Stimulated activated CD4-positive, alpha-beta T cell treated with anti-CD3 and anti-CD28 coated beads, Interleukin-4, amount 100 ng/mL, for 48 hours (primary cell): Measurements from ENCODE around the gene SSR1.

Experiments used
- DNase-seq, 2 donors: peaks; one replicate each; pipeline ENCODE4 v3.0.0-alpha.2; 2020; ENCODE audit warnings: low read depth in 2 of 2

The SSR1 gene

DNA sequence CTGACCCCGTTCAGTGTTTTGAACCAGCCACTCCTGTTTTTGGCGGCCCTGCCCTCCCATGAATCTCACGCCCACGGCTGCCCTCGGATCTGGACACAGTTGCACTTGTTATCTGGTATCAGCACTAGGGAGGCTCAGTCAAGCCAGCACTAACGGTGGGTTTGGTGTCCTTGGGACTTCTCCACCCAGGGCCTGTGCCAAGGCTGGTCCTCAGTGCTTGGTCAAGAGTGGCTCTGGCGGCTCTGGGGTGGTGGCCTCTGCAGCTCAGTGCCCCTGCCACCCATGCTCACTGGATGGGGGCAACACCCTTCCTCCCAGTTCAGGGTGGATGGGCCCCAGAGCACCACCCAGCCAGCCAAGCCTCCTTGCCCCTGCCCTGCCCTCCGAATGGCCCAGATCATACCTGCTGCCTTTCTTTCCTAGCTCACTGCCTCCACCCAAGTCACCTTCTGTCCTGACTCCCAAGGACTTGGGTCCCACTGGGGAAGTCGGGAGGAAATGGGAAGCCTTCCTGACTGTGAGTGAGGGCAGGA lies 54.7 kb downstream of the SSR1 start:
- DNase-seq: no peak

DNA sequence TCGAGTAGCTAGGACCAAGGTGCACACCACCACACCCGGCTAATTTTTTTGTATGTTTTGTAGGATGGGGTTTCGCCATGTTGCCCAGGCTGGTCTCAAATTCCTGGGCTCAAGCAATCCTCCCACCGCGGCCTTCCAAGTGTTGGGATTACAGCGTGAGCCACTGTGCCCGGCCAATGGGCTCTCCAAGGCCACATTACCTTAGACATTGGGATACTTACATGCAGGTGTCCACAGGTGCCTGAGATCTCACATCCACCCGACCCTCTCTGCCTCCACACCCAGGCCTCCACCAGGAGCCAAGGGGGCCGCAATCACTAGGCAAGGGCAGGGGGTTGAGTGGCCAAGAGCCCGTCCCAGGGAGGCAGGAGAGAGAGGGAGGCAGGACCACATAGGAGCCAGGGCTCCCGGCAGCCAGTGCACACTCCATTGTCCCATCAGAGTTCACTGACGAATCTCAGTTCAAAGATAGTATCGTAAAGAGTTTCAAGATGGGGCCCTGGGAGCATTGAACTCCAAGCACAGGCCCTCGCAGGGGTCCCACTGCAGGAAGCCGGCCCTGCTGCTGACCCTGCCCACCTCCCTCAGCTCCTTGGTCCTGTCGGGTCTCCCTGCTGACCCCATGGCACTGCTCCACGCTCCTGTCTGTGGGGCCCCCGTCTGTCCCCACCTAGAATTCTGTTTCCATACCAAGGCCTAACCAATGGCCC lies 55.3 kb downstream of the SSR1 start:
- DNase-seq: no peak

DNA sequence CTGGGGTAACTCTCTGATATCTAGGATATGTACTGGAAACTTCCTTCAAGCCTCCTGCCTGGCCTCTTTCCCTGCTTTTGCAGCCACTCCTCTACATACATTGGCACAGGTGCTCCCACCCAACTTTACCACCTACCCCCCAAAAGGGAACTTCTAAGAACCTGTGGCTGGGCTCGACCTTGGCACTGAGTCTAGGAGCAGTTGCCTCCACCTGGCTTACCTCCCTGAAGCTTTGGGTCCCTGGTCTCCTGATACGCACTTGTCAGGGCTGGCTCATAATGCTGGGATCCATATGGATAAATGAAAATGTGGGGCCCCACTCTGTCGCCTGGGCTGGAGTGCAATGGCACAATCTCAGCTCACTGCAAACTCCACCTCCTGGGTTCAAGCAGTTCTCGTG lies 56.2 kb downstream of the SSR1 start:
- no peak for DNase-seq

DNA sequence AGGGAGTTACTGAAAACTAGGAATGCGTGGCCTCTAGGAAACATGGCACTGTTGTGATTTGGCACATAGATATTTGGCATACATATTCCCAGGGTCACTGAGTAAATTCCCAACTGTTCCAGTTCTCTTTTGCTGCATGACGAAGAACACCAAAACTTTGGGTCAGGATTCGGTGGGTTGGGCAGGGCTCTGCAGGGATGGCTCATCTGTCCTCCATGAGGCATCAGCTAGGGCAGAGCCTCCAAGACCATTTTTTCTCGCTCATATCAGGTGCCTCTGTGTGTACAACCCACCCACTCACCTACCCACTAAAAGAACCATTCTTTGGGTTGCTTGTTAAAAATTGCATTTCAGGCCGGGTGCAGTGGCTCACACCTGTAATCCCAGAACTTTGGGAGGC lies 57.1 kb downstream of the SSR1 start:
- DNase-seq: no peak

GRCh38 chr6:7254980-7255835 lies 57.8 kb downstream of the SSR1 start:
- DNase-seq: no peak

DNA sequence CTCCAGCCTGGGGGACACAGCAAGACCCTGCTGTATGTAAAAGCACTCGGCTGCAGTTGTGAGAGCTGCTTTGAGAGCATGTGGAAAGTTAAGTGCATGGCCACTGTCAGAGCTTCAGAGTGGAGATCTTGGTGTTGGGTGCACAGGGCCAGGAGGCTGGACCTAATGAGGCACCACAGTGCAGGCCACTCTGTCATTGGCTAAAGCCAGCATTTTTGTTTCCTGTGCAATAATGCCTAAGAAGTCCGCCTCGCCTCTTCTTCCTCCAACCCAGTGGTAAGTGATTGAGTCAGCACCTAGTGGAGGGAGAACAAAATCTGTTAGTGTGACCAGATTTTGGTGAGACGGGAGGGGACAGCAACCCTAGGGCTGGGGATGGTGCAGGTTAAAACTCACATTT lies 60.6 kb downstream of the SSR1 start:
- DNase-seq: no peak

- no peak for DNase-seq
Observed at GRCh38 chr6:7251646-7252260, 61.2 kb downstream of the SSR1 start.

DNA sequence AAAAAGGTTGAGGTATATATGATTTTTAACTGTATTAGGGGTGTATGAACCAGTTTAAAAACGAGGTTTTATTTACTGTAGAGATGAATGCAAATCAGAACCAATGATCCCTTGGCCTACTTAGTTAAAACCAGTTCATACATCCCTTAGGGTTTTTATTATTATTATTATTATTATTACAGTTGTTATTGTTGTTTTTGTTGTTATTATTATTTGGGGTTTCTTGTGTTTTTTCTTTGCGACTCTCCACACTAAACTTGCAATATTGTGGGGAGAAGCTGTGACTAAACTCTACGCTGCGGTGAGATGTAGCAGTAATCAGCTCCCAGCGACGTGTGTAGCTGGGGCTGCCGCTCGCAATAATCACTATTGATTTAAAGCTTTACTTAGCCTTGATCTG lies 62.2 kb downstream of the SSR1 start:
- DNase-seq: no peak

DNA sequence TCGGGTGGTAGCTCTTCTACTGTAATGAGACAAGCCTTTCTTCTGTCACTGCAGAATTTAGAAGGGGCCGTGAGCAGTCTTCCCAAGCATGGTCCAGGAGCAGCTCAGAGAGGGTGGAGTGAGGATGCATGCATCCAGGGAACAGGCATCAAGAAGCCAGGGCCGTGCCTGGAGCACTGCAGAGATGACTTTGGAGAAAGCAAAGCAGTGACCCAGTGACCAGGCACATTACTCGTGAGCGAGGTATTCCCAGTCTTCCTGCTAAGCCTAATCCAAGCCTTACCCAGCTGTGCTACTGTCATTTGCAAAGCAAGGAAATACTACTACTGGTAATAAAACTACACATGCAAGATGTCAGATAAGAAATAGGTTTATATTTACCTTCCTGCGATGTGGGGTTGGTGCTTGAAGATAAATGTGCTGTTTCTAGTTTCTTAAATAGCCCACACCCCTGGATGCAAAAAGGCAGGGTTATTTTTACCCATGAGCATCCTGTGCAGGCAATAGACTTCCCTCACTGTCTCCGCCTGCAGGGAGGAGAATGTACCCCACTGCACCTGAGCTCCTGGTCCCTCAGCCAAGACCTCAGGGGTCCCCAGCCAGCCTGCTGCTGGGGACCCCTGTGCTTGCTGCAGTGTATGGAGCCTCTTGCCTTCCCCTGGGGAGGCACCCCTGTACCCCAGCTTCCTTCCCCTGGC lies 62.9 kb downstream of the SSR1 start:
- no peak for DNase-seq

DNA sequence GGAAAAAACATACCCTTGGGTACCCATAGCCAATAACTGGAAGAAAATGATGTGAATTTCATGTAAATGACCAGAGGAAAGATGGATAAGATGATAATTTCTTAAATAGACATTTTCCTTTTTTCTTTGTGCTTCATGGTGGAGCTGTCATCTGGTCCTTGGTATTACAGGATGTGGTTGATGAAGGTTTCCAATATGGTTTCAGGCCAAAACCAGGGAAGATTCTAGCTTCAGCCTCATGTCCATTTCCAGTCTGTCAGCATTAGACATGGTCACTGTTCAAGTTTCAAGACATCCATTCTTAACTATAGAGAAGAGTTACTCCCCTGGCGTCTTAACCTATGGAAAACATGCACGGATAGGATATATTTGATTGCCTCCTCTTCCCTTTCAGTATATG lies 63.6 kb downstream of the SSR1 start:
- DNase-seq: no peak

DNA sequence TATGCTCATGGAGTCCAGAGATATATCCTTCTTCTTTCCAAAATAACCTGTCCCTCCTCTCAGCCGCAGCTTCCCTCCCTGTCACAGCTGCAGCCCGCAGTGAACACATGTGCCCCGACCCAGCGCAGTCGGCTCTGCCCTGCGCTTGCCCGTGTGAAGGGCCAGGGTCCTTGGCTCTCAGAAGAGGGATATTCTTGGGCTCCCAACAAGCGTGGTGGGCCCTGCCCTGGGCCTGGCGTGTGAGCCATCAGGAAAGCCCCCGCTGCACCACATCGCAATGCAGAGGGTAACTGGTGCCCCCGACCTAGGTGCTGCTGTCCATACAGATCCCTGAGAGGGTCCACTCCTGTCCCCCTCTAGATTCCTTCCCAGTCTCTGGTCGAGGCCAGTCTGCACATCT lies 65.2 kb downstream of the SSR1 start:
- no peak for DNase-seq

GRCh38 chr6:7247179-7247456 lies 65.9 kb downstream of the SSR1 start:
- DNase-seq: no peak

GRCh38 chr6:7246401-7247178 lies 66.4 kb downstream of the SSR1 start:
- DNase-seq: no peak

DNA sequence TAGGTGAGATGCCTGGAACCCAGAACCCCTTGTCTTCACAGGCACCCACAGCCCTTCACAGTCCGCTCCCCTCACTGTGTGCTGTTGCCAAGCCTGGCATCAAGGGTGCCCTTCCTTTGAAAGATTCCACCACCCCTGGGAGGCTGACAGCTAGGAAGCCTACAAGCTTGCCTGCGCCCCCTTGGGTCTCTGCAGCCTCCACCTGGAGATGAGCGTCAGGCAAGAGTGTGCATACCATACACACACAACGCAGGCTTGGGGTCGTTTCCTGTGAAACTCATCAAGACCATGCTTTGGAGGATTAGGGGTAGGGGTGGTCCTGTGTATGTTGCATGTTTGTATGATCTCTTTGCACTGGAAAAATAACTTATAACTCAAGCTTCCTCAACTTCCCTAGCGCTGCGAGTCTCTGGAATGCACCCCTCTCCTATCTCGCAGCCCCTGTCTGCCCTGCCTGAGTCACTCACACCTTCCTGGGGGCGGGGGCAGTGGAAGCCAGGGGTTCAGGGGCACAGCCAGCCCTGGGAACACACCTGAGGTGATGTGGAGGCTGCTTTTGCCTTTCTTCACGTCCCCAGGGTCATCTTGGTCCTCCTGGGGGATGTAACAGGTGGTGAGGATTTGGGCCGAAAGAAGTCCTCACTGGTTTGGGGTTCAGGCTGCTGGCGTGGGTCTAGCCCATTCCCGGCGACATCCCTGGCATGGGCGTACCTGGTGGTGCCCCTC lies 67.2 kb downstream of the SSR1 start:
- no peak for DNase-seq

DNA sequence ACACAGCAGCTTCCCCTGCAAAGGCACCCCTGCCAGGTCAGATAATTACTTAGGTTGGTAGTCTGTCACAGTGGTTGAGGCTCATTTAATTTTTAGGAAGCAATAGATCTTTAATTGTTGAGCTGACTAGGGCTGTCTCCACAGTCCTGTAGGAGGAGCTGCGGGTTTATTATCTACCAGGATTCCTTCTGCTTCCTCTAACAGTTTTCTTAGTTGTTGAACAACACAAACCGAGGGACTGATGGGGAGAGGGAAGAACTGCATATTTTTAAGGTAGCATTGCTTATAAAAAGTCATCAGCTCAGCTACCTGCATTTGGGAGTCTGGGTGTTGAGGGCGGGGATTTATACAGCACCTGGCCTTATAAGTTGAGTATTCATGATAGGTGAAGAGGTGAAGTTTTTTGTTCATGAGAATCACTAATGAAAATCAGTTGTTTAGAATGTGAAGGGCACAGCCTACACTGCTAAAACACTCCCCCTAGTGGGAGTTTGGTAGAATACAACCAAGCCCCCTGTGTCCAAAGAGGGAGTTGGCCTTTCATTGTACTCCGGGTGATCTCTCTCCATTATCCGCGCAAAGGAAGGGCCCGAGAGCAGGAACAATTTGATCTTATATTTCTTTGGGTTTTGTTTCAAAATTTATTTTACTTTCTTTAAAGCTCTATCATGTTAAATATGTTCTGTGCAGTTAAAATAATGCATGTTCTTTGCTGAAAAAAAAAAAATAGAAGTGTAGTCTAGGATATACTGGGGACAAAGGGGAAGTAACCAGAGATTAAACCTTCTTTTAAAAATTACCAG lies 69.6 kb downstream of the SSR1 start:
- peak in 1 of 2 donors; percentile 34 for DNase-seq

DNA sequence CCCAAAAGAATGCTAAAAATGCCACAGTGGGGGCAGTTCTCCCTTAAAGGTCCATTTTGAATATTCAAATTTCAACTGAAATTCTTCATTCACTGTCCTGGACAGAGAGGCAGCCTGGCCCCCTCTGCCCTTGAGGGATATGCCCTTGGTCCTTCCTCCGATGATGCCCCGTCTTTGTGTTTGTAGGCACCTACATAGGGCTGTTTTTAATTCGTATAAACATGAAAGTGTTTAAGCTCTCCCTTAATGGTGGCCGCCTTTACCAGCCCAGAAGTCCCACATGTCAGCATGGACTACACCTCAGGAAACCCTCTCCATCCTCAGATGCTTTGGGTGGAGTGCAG lies 70.2 kb downstream of the SSR1 start:
- DNase-seq: no peak

GRCh38 chr6:7241709-7242645 lies 71.0 kb downstream of the SSR1 start:
- DNase-seq: no peak

GRCh38 chr6:7241160-7241559 lies 71.8 kb downstream of the SSR1 start:
- no peak for DNase-seq

DNA sequence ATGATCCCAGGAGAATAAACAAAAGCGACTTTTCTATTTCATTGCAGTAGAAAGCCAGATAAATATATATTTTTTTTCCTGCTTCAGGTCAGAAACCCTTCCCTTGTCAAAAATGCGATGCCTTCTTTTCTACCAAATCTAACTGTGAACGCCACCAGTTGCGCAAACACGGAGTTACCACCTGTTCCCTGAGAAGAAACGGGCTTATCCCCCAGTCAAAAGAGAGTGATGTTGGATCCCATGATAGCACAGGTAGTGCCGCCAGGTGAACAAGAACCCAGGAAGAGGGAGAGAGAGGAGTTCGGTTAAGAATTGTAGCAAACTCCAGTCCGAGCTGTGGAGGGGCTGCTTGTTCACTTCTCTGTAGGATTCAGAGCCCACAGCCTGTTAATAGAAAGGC lies 72.6 kb downstream of the SSR1 start:
- no peak for DNase-seq
